ENCODE results near the gene LRFN2.

LRFN2 gene

DNA sequence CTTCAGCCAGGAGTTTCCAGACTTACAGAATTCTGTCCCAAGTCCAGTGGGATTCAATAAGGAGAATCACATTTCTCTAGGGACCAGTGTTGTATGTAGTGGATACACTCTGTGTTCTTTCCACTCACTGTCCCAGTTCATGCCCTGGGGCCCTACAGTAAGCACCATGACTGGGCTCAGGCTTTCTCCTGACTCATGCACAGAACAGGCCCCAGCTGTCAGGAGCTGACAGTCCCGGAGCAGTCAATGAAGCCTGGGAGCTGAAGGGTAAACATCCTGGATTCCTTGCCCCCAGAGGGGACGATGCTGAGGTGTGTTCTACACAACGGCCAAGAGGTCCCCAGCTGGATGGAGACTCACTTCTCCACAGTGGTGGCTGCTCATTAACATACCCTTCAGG is 40.2 kb upstream of the LRFN2 start:
- no peak for DNase-seq (ENCODE audit: low spot score)
- in situ Hi-C loops (cut with MboI; ENCODE audit: low pct_unique_long_range_greater_than_20kb, low sequenced_read_pairs, unreplicated experiment): no loop called here
- no peak for TF ChIP-seq CTCF (IDR thresholded peaks at IDR 0.05; ENCODE audit: extremely low read depth, insufficient read depth, missing control alignments)

- no peak for TF ChIP-seq CTCF (IDR thresholded peaks at IDR 0.05; ENCODE audit: extremely low read depth, insufficient read depth, missing control alignments)
- in situ Hi-C loops (cut with MboI; ENCODE audit: low pct_unique_long_range_greater_than_20kb, low sequenced_read_pairs, unreplicated experiment): no loop called here
- DNase-seq (ENCODE audit: low spot score): no peak
Measured at GRCh38 chr6:40626886-40627285, 39.7 kb upstream of the LRFN2 start.

DNA sequence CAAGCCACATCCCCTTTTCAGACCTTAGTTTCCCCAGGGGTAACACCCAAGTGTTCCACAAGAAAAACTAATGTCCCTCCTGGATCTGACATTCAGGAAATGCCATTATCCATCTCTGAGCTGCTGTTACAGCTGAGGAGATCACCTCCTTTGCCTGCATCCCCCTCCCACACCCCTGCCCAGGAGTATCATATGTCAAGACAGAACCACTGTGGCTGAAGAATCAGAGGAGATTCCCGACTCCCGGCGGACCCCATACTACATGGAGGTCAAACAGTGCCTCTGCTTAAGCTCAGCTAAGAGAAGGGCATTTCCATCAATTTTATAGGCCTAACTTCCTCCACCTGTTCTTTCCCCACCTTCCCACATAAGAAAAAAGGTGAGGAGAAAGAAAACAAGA is 36.8 kb upstream of the LRFN2 start:
- no peak for TF ChIP-seq CTCF (IDR thresholded peaks at IDR 0.05; ENCODE audit: extremely low read depth, insufficient read depth, missing control alignments)
- no peak for DNase-seq (ENCODE audit: low spot score)

GRCh38 chr6:40623178-40623577 is 36.0 kb upstream of the LRFN2 start:
- in situ Hi-C loops (cut with MboI; ENCODE audit: low pct_unique_long_range_greater_than_20kb, low sequenced_read_pairs, unreplicated experiment): no loop called here
- TF ChIP-seq CTCF (IDR thresholded peaks at IDR 0.05; ENCODE audit: extremely low read depth, insufficient read depth, missing control alignments): no peak
- no peak for DNase-seq (ENCODE audit: low spot score)

More for the DNA sequence above, 36.8 kb upstream of the LRFN2 start:
- in situ Hi-C loops (cut with MboI; ENCODE audit: low pct_unique_long_range_greater_than_20kb, low sequenced_read_pairs, unreplicated experiment): no loop called here

DNA sequence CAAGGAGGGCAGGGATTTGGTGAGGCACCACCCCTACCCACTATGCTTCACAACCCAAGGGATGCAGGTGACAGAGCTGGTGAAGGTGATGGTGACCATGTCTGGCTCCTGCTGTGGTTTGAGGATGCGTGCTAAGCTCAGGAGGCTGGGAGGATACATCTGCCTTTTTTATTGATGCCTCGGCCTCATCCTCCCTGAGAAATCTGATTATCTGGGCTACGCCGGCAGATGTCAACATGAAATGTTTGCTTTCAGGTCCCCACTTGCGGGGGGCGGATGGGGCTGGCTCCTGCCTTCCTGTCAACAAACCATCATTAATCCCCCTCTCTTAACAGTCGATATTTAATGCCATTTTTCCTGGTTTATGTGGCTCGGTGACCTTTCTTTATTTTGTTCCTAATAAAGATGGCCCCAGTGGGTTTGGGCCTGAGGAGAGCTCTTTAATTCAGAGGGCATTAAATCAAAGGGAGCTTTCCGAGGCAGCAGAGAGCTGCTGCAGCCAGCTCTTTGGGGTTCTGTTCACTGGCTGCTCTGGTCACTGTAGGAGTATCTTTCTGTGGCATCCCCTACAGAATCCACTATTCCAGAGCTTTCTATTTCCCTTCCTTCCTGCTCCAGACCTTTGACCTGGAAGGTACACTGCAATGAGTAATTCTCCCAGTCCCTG is 33.5 kb upstream of the LRFN2 start:
- no peak for DNase-seq (ENCODE audit: low spot score)
- TF ChIP-seq CTCF (IDR thresholded peaks at IDR 0.05; ENCODE audit: extremely low read depth, insufficient read depth, missing control alignments): no peak
- in situ Hi-C loops (cut with MboI; ENCODE audit: low pct_unique_long_range_greater_than_20kb, low sequenced_read_pairs, unreplicated experiment): no loop called here

DNA sequence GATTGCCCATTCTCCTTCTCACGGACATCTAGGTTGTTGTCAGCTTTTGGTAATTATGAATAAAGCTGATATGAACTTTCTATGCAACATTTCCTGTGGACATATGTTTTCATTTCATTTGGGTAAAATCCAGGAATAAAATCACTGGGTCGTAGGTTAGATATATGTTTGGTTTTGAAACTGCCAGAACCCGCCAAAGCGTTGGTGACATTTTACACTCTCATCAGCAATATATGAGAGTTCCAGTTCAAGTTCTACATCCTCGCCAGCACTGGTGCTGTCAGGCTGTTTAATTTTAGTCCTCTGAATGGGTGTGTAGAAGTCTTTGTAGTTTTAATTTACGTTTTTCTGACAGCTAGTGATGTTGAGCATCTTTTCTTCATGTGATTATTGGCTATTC is 27.5 kb upstream of the LRFN2 start:
- DNase-seq (ENCODE audit: low spot score): no peak
- TF ChIP-seq CTCF (IDR thresholded peaks at IDR 0.05; ENCODE audit: extremely low read depth, insufficient read depth, missing control alignments): no peak
- in situ Hi-C loops (cut with MboI; ENCODE audit: low pct_unique_long_range_greater_than_20kb, low sequenced_read_pairs, unreplicated experiment): no loop called here

All from GM13977 (cell line).